BE2C (cell line): ENCODE measurements around the gene OTUD6A.
"Not testable (repeated sequence)": the region's sequence is repeated elsewhere in the genome, so short reads cannot be mapped to it uniquely, and the experiment has no call there.

ENCODE experiments used
- DNase-seq: peaks from one replicate; pipeline ENCODE4 v3.0.0-alpha.2; 2020
- H3K27me3 ChIP-seq: fragments of 250-450 bp; sonication (Bioruptor Pico); 2 replicates; pipeline ENCODE4 v1.5.1; 2020; ENCODE audit warnings: mild to moderate bottlenecking
- H3K36me3 ChIP-seq: fragments of 250-450 bp; sonication (Bioruptor Pico); 2 replicates; pipeline ENCODE4 v1.5.1; 2020; ENCODE audit warnings: mild to moderate bottlenecking
- H3K4me1 ChIP-seq: fragments of 250-450 bp; sonication (Bioruptor Pico); 2 replicates; pipeline ENCODE4 v1.5.1; 2020
- H3K4me3 ChIP-seq: 2 replicates; pipeline ENCODE4 v1.5.1; 2011; ENCODE audit warnings: low read depth, low read length
- H3K9me3 ChIP-seq: fragments of 250-450 bp; sonication (Bioruptor Pico); 2 replicates; pipeline ENCODE4 v1.5.1; 2020
- CTCF ChIP-seq: IDR thresholded peaks from 2 replicates; pipeline ENCODE4 v1.5.1; 2012; ENCODE audit warnings: mild to moderate bottlenecking, low read depth, low read length

Gene OTUD6A

GRCh38 chrX:70096052-70096451, 33.8 kb downstream of the OTUD6A start:
- Histone ChIP-seq H3K9me3 (no peaks in the 10 kb centered on the region), H3K36me3 (no peaks in the 10 kb centered on the region), H3K4me3 (no peak overlapping the region), H3K4me1 (no peaks in the 10 kb centered on the region), H3K27me3 (no peaks in the 10 kb centered on the region)
- TF ChIP-seq CTCF = no peak
- no peak for DNase-seq

DNA sequence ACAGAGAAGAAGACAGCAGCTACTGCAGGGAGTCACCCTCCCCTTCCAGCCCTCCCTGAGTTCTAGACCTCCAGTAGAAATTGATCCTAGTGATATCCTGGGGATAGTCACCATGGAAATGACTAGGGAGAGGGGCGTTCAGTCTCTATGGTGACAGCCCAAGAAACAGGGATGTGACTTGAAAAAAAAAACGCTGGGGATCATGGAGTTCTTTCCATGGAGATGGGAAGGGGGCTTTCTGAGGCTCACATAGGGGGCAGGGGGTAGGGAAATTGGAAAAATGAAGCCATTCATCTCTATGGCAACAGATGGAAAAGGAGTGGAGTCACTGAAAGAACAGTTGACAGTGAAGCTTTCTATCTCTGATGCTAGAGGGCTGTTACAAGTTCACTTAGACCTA, 43.0 kb downstream of the OTUD6A start:
- H3K27me3 ChIP-seq = no peaks in the 10 kb centered on the region
- TF ChIP-seq CTCF = no peak
- no peaks in the 10 kb centered on the region for H3K9me3 ChIP-seq
- no peaks in the 10 kb centered on the region for H3K36me3 ChIP-seq
- H3K4me3 ChIP-seq = no peak overlapping the region
- H3K4me1 ChIP-seq = no peaks in the 10 kb centered on the region
- no peak for DNase-seq

GRCh38 chrX:70111436-70112026, 49.3 kb downstream of the OTUD6A start:
- not testable (repeated sequence) for H3K9me3 ChIP-seq, H3K27me3 ChIP-seq, H3K4me1 ChIP-seq, DNase-seq, H3K4me3 ChIP-seq, H3K36me3 ChIP-seq
